ENCODE measurements around the gene ANKS1A. TPM values are rescaled to one million over a fixed set of nuclear protein-coding genes. Genes with fewer than 3 reads are reported as not detected.
"Not testable (repeated sequence)": the region's sequence is repeated elsewhere in the genome, so short reads cannot be mapped to it uniquely, and the experiment has no call there.

Gene ANKS1A
- 76.9 TPM for total RNA-seq (ENCODE audit: unreplicated experiment)
- long read RNA-seq, partial matches to known transcripts = 0 of 14 reads
- long read RNA-seq, other reads (novel, unspliced or antisense) = 14 of 14 reads

- peak within 1 kb of the TSS; percentile 100 for H3K4me3 Mint-ChIP-seq (ENCODE audit: unreplicated experiment)
- peaks cover 9% of the 10 kb centered on the region for H3K4me1 Mint-ChIP-seq (ENCODE audit: low read depth, unreplicated experiment)
- peaks cover 5% of the 10 kb centered on the region for H3K27me3 Mint-ChIP-seq (ENCODE audit: unreplicated experiment)
- no peak for TF ChIP-seq CTCF (IDR thresholded peaks at IDR 0.05; ENCODE audit: partially characterized antibody, unreplicated experiment)
- no peaks in the 10 kb centered on the region for H3K36me3 Mint-ChIP-seq (ENCODE audit: unreplicated experiment)
- DNase-seq = peak; percentile 83
- peaks cover 7% of the 10 kb centered on the region for H3K9me3 Mint-ChIP-seq (ENCODE audit: unreplicated experiment)
- H3K27ac Mint-ChIP-seq (ENCODE audit: unreplicated experiment) = peak within 1 kb of the TSS; percentile 96
Measured at GRCh38 chr6:34888874-34889555, at the start of gene ANKS1A. Gene ANKS1A, plus strand, starts transcription at chr6:34889255. Its CDS starts 148 bp downstream, at chr6:34889403.

- no peak overlapping the region for H3K4me3 Mint-ChIP-seq (ENCODE audit: unreplicated experiment)
- TF ChIP-seq CTCF (IDR thresholded peaks at IDR 0.05; ENCODE audit: partially characterized antibody, unreplicated experiment) = no peak
- H3K27ac Mint-ChIP-seq (ENCODE audit: unreplicated experiment) = no peak overlapping the region
- no peak for DNase-seq
- H3K4me1 Mint-ChIP-seq (ENCODE audit: low read depth, unreplicated experiment) = no peaks in the 10 kb centered on the region
- H3K27me3 Mint-ChIP-seq (ENCODE audit: unreplicated experiment) = no peaks in the 10 kb centered on the region
- no peaks in the 10 kb centered on the region for H3K9me3 Mint-ChIP-seq (ENCODE audit: unreplicated experiment)
- H3K36me3 Mint-ChIP-seq (ENCODE audit: unreplicated experiment) = no peaks in the 10 kb centered on the region
Measured at GRCh38 chr6:34839666-34840352, 49.2 kb upstream of the ANKS1A start.

- not testable (repeated sequence) for H3K9me3 Mint-ChIP-seq (ENCODE audit: unreplicated experiment); H3K27me3 Mint-ChIP-seq (ENCODE audit: unreplicated experiment); DNase-seq; H3K36me3 Mint-ChIP-seq (ENCODE audit: unreplicated experiment); H3K27ac Mint-ChIP-seq (ENCODE audit: unreplicated experiment); H3K4me3 Mint-ChIP-seq (ENCODE audit: unreplicated experiment); H3K4me1 Mint-ChIP-seq (ENCODE audit: low read depth, unreplicated experiment)
Measured at GRCh38 chr6:34849066-34849465, 40.0 kb upstream of the ANKS1A start.

GRCh38 chr6:34851361-34851760 is 37.7 kb upstream of the ANKS1A start:
- Mint-ChIP-seq H3K27ac (ENCODE audit: unreplicated experiment) (no peak overlapping the region), H3K9me3 (ENCODE audit: unreplicated experiment) (no peaks in the 10 kb centered on the region), H3K27me3 (ENCODE audit: unreplicated experiment) (no peaks in the 10 kb centered on the region), H3K4me1 (ENCODE audit: low read depth, unreplicated experiment) (no peaks in the 10 kb centered on the region), H3K36me3 (ENCODE audit: unreplicated experiment) (no peaks in the 10 kb centered on the region), H3K4me3 (ENCODE audit: unreplicated experiment) (no peak overlapping the region)
- TF ChIP-seq CTCF (IDR thresholded peaks at IDR 0.05; ENCODE audit: partially characterized antibody, unreplicated experiment) = no peak
- no peak for DNase-seq

GRCh38 chr6:34852406-34853085 is 36.5 kb upstream of the ANKS1A start:
- DNase-seq = no peak
- Mint-ChIP-seq H3K27me3 (ENCODE audit: unreplicated experiment) (no peaks in the 10 kb centered on the region), H3K4me3 (ENCODE audit: unreplicated experiment) (no peak overlapping the region), H3K27ac (ENCODE audit: unreplicated experiment) (no peak overlapping the region), H3K9me3 (ENCODE audit: unreplicated experiment) (no peaks in the 10 kb centered on the region), H3K36me3 (ENCODE audit: unreplicated experiment) (no peaks in the 10 kb centered on the region), H3K4me1 (ENCODE audit: low read depth, unreplicated experiment) (no peaks in the 10 kb centered on the region)
- no peak for TF ChIP-seq CTCF (IDR thresholded peaks at IDR 0.05; ENCODE audit: partially characterized antibody, unreplicated experiment)
